HG02885 (cell line): ENCODE data around the gene HAAO.
A peak's percentile ranks its signal among the peaks of the same experiment; 100 is the strongest.
"Not testable (repeated sequence)": the region's sequence is repeated elsewhere in the genome, so short reads cannot be mapped to it uniquely, and the experiment has no call there.

Source experiments
- ATAC-seq: cut with Tn5 transposase; IDR thresholded peaks from one replicate; pipeline ENCODE4 v1.9.1; 2021; ENCODE audit warnings: mild to moderate bottlenecking; ENCODE audit not compliant: unreplicated experiment, poor library complexity

Gene HAAO

GRCh38 chr2:42792583-42793333 lies at the start of gene HAAO:
TSS of gene HAAO (minus strand) at chr2:42792583. CDS start at chr2:42792536, 47 bp downstream.
- ATAC-seq: peak; percentile 25

DNA sequence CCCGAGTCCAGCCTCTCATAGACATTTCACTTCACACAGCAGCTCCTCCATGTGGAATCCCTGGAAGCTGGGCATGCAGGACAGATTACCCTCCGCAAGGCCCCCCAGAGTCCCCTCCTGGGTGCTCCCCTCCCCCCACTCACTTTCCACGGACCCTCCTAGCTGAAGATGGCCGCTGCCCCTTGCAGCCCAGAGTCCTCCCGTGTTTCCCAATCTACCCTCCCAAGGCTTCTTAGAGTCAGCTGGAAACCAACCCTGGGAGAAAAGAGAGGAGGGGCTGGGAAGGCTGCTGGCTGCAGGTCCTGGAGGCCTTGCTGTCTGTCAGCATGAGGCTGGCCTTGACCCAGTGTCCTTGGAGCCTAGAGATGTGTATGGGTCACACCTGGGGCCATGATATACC lies 49.0 kb upstream of the HAAO start:
- no peak for ATAC-seq

DNA sequence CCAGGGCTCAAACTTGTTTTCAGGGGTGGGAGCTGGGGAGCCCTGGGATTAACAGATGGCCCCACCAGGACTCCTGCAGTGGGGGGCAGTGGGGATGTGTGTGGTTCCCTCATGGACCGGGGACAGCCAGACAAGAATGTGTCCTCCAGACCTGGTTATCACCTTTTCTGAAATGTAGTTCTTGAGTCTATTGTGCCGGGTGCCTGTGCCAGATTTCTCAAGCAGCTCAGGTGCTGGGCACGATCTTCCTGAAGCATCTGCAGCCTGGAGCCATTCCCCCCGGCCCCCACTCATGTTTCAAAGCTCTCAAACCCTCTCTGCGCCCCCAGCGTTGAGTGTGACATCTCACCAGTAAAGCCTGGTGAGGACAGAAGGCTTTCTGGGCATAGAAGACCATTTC lies 48.4 kb upstream of the HAAO start:
- no peak for ATAC-seq

DNA sequence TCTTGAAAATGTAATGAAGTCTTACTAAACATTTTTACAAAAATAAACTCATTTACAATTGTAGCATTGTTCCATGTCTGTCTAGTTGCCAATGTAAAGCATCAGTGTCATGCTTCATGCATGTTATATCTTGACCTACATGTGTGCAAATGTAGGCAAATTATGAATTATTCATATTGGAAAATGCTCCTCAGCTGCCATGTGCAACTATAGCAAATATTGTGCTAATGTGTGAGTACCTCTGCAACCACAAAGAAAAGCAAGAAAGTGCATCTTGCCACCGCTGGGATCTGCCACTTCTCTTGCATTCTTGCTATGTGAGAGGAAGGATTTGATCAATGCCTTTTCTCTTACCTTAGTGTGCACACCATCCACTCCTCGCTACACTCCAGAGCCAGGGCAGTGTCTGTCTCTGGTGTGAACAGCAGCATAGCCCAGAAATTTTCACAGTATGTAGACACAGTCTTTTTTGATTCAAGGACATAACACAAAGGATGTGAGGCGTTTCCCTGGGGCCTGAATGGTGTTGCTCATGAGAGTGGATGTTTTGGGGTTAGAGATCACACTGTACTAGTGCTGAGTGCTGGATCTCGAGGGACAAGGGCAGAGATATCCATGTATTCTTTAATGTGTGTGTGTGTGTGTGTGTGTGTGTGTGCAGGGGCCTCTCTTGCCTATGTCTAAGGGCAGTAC lies 47.6 kb upstream of the HAAO start:
- no peak for ATAC-seq

- ATAC-seq: no peak
Measured at GRCh38 chr2:42838133-42838532, 45.8 kb upstream of the HAAO start.

DNA sequence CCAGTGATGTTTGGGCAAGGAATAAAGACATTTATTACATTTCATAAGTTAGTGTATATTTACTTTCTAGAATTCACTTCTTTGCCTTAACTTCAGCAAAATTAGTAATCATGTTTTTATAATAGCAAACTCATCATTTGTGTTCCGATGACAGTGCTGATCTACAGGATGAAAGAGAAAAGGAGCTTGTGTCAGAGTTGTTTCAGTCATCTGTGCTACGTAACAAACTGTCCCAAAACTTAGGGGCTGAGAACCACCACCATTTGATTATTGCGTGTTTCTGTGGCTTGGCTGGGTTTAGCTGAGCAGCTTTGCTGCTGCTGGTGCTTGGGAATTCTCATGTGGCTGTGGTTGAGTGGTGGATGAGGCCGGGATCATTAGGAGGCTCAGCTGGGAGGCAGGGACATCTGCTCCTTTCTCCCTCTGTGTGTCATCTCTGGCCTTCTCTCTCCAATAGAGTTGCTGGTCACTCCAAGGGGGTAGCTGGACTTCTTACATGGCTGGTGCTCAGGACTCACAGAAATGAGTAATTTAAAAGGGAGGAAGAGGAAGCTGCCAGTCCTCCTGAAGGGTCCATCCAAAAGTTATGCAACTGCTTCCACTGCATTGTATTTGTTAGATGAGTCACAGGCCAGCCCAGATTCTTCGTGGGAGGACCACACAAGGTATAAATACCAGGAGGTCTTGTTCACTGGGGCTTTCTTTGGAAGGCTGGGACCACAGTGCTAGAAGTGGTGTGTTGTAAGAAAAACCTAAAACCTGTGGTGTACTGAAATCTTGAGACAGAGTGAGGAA lies 43.4 kb upstream of the HAAO start:
- ATAC-seq: no peak

DNA sequence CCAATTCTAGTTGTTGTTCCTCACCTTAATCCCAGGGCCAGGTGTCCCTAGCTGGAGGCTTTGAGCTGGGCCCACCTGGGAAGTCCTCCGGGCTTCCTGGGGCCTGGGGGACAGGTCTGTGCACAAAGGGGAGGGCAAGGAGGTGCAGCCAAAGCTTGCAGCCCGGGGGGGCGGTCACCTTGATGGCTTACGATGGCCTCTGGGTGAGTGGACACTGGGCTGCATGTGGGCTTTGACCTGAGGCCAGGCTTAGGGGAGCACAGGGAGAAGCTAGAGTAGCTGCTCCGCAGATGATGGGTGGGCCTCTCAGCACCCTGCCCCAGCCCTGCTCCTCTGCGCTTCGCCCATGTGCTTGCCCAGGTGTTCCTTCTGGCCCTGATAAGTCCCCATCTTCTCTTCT lies 41.8 kb upstream of the HAAO start:
- no peak for ATAC-seq

DNA sequence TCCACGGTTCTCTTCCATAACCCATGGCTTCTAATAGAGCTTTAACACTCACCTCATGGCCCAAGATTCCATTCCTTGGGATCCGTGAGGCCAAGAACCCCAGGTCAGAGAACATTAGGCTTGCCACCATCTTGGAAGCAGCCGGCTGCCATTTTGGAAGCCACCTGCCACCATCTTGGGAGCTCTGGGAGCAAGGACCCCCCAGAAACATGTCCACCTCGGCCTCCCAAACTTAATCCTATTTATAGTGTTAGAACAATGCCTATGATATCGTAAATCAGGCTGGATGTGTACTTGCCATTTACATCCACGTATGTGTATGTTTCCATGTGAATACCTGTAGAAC lies 39.9 kb upstream of the HAAO start:
- no peak for ATAC-seq

DNA sequence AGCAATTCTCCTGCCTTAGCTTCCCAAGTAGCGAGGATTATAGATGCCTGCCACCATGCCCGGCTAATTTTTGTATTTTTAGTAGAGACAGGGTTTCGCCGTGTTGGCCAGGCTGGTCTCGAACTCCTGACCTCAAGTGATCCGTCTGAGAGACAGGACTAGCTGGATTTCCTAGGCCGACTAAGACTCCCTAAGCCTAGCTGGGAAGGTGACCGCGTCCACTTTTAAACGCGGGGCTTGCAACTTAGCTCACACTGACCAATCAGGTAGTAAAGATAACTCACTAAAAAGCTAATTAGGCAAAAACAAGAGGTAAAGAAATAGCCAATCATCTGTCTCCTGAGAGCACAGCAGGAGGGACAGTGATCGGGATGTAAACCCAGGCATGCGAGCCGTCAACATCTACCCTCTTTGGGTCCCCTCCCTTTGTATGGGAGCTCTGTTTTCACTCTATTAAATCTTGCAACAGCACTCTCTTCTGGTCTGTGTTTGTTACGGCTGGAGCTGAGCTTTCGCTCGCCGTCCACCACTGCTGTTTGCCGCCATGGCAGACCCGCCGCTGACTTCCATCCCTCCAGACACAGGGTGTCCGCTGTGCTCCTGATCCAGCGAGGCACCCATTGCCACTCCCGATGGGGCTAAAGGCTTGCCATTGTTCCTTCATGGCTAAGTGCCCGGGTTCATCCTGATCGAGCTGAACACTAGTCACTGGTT lies 39.3 kb upstream of the HAAO start:
- not testable (repeated sequence) for ATAC-seq

GRCh38 chr2:42830922-42831574 lies 38.7 kb upstream of the HAAO start:
- ATAC-seq: no peak

DNA sequence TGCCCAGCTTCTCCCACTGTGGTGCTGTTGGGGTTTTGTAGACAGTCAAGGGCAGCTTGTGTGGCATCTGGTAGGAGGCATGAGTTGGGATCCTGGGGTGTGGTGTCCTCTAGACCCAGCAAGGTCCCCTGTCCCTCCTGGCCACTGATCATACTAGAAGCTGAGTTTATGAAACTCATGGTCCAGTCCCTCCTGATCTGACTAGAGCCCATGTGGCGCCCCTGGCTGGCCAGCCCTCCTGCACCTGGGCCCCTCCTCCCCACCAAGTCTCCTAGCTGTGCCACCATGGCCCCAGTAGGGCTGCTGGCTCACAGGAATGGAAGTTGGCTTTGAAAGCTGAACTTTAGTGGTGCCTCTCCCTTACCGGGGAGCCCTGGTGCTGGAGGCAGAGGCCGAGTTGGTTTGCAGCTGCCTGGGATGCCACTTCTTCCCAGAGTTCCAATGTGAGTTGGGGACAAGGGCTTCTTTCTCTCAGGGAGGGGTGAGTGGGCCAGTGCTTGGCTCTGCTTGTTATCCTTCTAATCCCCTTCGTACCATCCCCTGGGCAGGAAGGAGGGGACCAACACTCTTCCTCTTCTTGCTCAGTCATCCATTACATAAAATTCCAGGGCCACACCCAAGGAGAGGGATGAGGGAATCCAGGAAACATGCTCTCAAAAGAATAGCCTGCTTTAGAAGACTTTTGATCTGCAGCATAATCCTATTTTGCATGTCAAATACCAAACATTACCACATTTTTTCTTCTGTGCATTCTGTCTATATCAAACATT lies 37.5 kb upstream of the HAAO start:
- ATAC-seq: no peak

GRCh38 chr2:42828487-42829425 lies 36.4 kb upstream of the HAAO start:
- ATAC-seq: peak; percentile 85

DNA sequence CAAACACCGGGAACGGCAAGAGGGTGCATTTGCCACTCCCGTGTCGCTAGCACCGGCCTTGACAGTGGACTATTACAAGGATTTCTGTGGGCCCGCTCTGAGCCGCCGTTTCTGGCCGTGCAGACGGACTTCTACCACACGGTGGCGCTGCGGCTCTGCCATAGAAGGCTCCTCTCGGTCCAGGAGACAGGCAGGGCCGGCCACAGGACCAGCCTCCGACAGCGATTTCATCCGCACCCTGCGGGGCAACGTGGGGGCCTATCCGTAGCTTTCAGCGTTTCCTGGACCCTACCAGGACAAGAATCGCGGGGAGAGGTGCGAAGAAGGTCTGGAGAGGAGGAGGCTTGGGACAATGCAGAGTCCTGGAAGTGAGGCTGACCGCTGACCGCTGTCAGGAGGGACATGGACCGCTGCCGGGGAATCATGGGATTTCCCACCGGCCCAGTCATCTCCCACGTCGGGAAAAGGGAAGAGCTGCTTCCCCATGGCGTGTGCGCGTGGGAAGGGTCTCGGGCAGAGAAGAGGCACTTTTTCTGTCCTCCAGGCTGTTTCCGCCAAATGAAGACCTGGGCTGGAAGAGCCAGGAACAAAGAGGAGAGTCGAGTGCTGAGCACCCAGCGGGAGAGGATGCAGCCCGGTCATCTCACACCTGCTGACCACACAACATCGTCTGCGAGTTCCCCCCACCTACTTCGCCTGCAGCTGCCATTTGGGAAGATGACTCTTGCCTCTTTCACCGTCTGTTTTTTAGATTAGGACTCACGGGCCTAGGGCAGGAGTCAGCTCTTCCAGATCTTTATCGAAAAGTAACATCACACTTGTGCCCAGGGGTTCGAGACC lies 35.5 kb upstream of the HAAO start:
- ATAC-seq: peak; percentile 75

DNA sequence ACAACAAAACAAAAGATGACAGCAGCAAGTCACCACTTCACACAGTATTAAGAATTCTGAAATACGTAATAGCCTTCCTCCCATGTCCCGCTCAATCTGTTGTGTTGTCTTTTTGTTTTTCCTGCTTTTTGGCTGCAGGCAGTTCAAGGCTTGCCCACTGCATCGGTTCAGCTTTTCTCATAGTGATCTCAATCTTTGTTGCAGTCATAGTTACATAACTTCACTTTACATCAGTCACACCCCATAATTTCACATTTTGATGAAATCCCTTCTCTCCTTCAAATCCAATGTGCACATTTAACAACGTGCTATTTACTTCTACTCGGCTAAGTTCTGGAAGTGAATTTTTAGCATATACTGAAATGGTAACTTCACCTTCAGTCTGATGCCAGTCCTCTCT lies 33.8 kb upstream of the HAAO start:
- no peak for ATAC-seq

GRCh38 chr2:42824454-42824807 lies 32.0 kb upstream of the HAAO start:
- no peak for ATAC-seq

DNA sequence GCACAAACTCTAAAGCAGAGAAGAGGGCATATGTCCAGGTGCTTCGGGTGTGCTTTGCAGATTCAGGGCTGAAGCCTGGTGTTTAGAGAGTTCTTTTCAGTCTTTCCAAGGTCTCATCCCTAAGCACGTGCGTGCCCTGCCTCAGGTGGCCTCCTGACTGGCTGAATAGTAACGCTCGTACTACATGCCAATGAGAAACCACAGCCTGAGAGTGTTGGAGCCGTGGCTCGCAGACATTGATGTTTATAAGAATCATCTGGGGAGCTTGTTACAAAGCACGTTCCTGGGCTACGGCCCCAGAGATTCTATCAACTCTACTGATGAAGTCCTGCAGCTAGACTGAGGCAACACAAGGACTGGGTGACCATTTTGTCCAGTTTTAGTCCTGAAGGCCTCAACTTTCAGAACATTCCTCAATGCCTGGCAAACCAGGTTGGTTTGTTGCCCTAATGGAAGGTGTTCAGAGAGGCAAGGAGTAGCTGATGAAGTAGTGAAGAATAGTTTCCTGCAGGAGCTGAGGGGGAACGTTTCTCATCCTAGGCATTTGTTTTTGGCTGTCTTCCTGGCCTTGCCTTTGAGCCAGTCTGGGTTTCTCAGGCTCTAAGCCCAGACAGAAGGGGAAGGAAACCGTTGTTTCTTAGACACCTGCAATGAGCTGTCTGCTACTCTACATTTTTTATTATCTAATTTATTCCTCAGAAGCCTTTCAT lies 31.5 kb upstream of the HAAO start:
- no peak for ATAC-seq

DNA sequence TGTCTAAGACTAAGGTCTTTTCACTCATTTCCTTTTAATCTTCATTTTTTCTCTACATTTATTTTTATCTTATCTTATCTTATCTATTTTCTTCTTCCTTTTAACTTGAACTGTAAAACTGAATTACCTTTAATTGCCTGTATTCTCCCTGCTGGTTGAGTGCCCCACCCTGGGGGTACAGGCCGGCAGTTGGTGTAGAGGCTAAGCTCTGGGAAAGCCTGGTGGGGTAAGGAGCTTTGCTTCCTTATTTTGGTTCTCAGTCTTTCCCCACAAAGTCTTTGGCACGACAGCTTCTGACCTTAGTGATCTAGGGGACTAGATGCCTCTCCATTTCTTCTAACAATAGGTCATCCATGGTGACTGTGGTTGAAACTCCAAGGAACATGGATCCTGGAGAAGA lies 26.8 kb upstream of the HAAO start:
- no peak for ATAC-seq
